ENCODE results near the gene ZNG1C. TPM values are rescaled to one million over a fixed set of nuclear protein-coding genes. Genes with fewer than 3 reads are reported as not detected.
"Not testable (repeated sequence)": the region's sequence is repeated elsewhere in the genome, so short reads cannot be mapped to it uniquely, and the experiment has no call there.

Gene ZNG1C
- polyA plus RNA-seq, 2 of the 4 experiments (the other 2 are of a cell fraction) = 48.6 to 95.5 TPM

DNA sequence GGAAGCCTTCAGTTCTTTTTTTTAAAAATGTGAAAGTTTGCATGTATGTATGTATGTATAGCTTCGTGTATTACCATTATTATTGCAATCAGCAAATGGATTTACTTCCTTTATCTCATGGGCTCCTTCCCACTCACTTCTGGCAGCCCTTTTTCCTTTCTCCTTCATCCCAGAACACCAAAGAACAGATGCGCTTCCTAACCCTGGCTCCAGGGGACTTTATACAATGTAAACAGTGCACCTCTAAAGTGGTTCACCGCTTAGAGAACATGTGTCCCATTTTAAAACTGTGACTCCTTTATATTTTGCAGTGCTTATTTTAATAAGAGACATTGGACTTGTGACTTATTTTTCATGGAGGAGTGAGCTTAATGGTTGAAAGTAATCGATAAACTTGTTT, 101.5 kb downstream of the ZNG1C start:
- H3K4me3 ChIP-seq; CTCF ChIA-PET; H3K4me2 ChIP-seq; H3K9me3 ChIP-seq; H3K27ac ChIP-seq; DNase-seq (ENCODE audit: low read depth in 1 of 2, low spot score in 1 of 2); H3K4me1 ChIP-seq; POLR2A ChIA-PET; FAIRE-seq: not testable (repeated sequence)
- WGBS (ENCODE audit: missing lambda C conversion rate) = 84% methylated on average over 4 of the region's 4 CpGs
- ATAC-seq = peak in 1 of 2 experiments; percentile 31; a peak in 1 of 6 replicates

DNA sequence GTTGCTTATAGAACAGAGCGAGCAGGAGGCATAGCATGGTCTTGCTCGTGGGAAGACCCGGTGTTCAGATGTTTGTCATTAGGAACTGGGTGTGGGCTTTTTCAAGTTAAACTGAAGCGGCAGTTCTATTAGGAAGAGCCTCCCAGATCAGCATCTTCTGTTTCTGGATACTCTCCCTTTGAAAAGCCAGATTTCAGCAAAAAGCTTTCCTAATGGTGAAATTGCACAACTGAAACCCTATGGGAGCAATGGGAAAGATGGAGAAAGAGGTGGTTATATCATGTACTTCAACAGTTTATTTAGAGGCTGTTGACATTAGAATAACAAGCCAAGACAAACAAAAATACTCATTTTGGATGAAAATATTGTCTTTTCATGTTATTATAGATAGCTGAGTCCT, 102.2 kb downstream of the ZNG1C start:
- H3K4me1 ChIP-seq; H3K9me3 ChIP-seq; POLR2A ChIA-PET; FAIRE-seq; CTCF ChIA-PET; DNase-seq (ENCODE audit: low read depth in 1 of 2, low spot score in 1 of 2); H3K27ac ChIP-seq; H3K4me3 ChIP-seq; H3K4me2 ChIP-seq; ATAC-seq: not testable (repeated sequence)
- 77% methylated on average over 4 of the region's 4 CpGs for WGBS (ENCODE audit: missing lambda C conversion rate)

Other genes starting within 250 kb of the ZNG1C start
- not detected in 2 replicates for gene FOXD4L3, start 60.9 kb downstream of the ZNG1C start, polyA plus RNA-seq (2011; rRNA removed)
- 0.06 to 0.12 TPM (median 0.07 TPM) in 3 replicates for gene FOXD4L3, start 60.9 kb downstream of the ZNG1C start, polyA plus RNA-seq (2017; fragmentation: RNase III; extraction: RNeasy Plus Mini Kit Qiagen cat#74134 plus additional on column Dnase treatment)
- 0.17 and 0.18 TPM in 2 replicates for gene PGM5, start 114.6 kb downstream of the ZNG1C start, polyA plus RNA-seq (2011; rRNA removed)
- not detected in 3 replicates for gene PGM5, start 114.6 kb downstream of the ZNG1C start, polyA plus RNA-seq (2017; fragmentation: RNase III; extraction: RNeasy Plus Mini Kit Qiagen cat#74134 plus additional on column Dnase treatment)

Data from A549 (cell line).